GM18502 (cell line): ENCODE results near the gene DOCK6.

Source experiments
- ATAC-seq: cut with Tn5 transposase; IDR thresholded peaks from one replicate; pipeline ENCODE4 v1.9.1; 2021; ENCODE audit warnings: mild to moderate bottlenecking; ENCODE audit not compliant: unreplicated experiment, poor library complexity

DOCK6 gene

DNA sequence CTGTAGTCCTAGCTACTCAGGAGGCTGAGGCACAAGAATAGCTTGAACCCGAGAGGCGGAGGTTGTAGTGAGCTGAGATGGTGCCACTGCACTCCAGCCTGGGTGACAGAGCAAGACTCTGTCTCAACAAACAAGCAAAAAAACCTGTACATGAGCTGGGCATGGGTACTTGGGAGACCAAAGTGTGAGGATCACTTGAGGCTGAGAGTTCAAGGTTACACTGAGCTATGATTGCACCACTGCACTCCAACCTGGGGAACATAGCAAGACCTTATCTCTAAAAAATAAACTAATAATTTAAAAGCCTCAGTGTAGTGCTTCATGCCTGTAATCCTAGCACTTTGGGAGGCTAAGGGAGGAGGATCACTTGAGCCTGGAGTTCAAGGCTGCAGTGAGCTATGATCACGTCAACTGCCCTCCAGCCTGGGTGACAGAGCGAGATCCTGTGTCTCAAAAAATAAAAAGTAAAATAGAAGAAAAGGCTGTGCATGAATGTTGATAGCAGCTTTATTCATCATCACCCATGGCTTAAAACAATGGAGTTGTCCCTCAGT, 12.3 kb upstream of the DOCK6 start:
- no peak for ATAC-seq

- no peak for ATAC-seq
These were observed 11.7 kb upstream of the DOCK6 start for GRCh38 chr19:11273989-11274388.

GRCh38 chr19:11273296-11273695, 11.0 kb upstream of the DOCK6 start:
- no peak for ATAC-seq

GRCh38 chr19:11269408-11269807, 7.1 kb upstream of the DOCK6 start:
- no peak for ATAC-seq

- ATAC-seq: no peak
These were observed 6.5 kb upstream of the DOCK6 start for GRCh38 chr19:11268783-11269267.

- no peak for ATAC-seq
These were observed 5.2 kb upstream of the DOCK6 start for GRCh38 chr19:11267316-11268085.

DNA sequence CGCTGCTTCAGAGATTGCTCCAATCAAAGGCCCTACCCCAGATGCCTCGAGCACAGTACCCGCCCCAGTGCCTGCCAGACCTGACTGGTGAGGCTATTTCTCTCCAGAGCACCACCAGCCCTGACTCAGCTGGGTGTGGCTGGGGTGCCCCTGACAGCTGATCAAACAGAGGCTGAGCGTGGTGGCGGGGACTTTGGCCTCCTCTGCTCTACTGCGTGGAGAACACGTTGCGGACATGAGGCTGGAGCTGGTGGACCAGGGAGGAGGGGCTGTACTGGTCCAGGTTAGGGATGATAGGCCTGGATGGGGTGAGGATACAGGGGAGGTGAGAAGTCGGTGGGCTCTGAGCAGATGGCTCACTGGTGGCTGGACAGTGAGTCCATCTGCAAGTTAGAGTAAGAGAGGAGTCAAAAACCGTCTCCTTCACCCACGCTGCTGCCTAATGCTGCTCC, 3.5 kb upstream of the DOCK6 start:
- ATAC-seq: no peak

DNA sequence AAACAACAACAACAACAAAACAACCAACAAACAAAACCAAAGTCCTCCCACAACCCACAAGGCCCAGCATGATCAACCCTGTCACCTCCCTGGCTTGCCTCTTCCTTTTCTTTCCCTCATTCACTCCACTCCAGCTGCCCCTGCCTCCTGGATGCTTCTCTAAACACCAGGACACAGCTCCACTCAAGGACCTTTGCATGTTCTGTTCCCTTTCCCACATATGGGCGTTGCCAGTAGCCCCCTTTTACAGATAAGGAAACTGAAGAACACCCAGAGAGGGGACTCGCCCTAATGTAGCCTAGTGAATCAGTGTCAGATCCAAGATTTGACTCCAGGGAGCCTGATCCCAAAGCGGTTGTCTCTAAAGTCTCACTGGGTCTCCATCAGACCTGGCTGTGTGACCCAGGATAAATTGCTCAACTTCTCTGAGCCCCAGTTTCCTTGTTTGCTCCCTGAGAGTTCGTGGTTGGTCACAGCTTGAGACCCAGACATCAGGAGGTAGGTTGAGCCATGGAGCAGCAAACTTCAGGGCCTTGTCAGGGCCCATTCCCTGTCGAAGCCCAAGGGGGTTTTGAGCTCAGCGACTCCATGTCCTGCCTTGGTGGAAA, 3.0 kb upstream of the DOCK6 start:
- no peak for ATAC-seq

DNA sequence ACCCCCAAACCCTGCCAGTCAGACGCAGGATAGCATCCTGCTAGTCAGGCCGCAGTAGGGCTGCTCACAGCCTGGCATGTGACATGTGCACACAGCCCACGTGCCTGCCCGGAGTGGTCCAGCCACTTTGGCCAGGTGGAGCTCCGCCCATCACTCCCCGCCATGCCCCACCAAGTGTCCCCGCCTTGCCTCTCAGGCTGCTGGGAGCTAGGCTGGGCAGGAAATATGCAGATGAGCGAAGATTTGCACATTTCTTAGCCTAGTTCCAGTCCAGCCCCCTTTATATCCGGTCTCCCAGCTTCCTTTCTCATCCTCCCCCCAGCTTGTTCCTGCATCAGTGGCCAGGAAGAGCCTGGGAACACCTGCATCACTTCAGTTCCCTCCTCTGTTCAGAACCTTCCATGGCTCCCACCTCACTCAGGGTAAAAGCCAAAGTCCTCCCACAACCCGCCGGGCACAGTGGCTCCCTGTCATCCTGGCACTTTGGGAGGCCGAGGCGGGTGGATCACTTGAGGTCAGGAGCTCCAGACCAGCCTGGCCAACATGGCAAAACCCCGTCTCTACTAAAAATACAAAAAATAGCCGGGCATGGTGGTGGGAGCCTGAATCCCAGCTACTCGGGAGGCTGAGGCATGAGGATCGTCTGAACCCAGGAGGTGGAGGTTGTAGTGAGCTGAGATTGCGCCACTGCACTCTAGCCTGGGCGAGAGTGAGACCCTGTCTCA, 2.3 kb upstream of the DOCK6 start:
- ATAC-seq: no peak

GRCh38 chr19:11263726-11264125, 1.4 kb upstream of the DOCK6 start:
- ATAC-seq: no peak

GRCh38 chr19:11261431-11261970, 823 bp downstream of the DOCK6 start:
- ATAC-seq: no peak

DNA sequence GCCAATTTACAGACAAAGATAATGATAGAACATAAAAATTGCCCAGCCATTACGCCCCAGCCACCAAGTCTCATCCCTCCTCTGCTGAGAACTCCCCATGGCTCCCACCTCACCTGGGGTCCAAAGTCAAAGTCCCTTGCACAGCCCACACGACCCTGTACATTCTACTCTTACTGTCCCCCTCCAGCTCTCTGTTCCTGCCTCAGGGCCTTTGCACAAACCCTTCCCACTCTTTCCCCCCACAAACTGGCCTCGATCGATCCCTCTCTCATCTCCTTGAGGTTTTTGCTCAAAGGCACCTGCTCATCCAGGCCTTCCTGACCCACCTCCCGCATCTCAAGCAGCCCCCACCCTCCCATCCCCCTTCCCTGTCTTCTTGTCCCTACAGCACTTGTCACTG, 1.3 kb downstream of the DOCK6 start:
- no peak for ATAC-seq

DNA sequence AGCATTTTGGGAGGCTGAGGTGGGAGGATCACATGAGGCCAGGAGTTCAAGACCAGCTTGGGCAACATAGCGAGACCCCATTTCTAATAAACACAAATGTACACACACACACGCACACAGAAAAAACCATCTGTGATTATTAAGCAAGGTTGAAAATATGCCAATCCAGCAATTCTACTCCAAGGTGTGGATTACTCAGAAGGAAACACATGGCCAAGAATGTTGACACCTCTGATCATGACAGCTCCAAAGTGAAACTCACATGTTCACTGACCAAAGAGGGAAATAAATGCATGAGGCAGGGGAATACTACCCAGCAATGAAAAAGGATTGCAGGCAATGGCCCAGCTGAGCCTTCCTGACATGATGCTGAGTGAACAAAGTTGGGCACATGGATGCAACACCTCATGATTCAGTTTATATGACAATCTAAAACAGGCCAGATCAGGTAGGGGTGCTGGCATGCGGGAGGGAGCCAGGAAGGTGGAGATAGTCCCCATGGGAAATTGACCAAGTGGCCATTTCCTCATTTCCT, 4.4 kb downstream of the DOCK6 start:
- no peak for ATAC-seq

DNA sequence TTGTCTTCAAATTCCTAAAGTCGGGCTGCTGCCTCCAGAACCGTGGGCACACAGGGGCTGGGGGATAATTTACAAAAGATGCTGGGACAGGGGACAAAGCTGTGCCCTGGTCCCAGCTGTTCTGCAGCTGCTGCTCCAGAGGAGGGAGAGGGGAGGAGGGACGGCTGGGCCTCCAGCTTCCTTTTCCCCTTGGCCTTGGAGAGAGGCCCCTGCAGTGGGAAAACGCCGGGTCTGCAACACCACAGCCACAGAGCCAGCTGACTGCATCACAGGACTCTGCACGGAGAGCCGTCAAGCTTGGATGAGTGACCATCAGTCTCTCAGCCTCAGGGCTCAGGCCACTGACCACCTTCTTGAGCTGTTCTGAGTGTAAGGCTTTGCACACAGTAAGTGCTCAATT, 6.1 kb downstream of the DOCK6 start:
- no peak for ATAC-seq

DNA sequence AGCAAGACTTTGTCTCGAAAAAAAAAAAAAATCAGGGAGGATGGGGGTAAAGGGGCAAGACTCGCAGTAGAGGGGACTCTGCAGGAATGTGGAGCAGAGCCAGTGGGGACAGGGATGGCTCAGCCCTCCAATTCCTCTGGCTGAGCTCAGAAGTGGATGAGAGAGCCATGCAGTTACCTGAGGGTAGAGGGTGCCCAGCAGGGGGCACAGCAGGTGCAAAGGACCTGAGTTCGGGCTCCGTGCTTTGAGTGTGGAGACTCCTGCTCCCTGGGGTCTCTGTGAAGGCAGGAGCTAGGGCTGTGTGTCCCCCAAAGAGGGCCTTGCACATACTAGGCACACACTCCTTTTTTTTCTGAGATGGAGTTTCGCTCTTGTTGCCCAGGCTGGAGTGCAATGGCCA, 7.7 kb downstream of the DOCK6 start:
- ATAC-seq: no peak

- ATAC-seq: no peak
These were observed 9.5 kb downstream of the DOCK6 start for GRCh38 chr19:11252665-11253355.

GRCh38 chr19:11251650-11252314, 10.5 kb downstream of the DOCK6 start:
- ATAC-seq: no peak

DNA sequence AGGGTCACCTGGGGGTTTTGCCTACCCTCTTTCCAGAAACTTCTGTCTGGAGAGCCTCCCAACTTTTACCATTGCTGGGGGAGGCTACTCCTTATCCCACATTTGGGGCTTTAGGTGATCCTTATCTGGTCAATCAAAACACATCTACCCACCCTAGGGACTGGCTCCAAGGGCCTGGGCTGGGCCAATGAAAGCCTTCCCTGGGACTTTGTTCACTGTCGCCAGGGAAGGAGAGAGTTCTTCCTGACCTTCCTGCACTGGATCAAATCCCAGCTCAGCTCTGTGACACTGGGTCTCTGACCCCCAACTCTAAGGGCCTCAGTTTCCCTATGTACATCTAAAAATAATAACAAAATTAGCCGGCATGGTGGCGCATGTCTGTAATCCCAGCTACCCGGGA, 11.1 kb downstream of the DOCK6 start:
- ATAC-seq: no peak

- ATAC-seq: no peak
These were observed 13.5 kb downstream of the DOCK6 start for GRCh38 chr19:11248852-11249251.
